Gastrocnemius medialis (tissue), 4 donors: ENCODE measurements around the gene PHC2.

Source experiments
- POLR2A ChIP-seq, 2 donors: fragments of 450-650 bp; IDR thresholded peaks; one replicate each; pipeline ENCODE4 v1.6.1; 2017; ENCODE audit warnings: antibody characterized with exemption in 2 of 2, mild to moderate bottlenecking in 2 of 2, moderate library complexity in 2 of 2
- TF ChIP-seq, protein P1 (sequence below), 5 experiments: fragments of 450-650 bp in 3 of 5; fragments of 200-600 bp in 2 of 5; sonication (generic) in 2 of 5; IDR thresholded peaks in 4 of 5; conservative IDR thresholded peaks in 1 of 5; 1 replicate in 4 of 5; 2 replicates in 1 of 5; pipeline ENCODE4 v1.5.1; 2016 to 2019; ENCODE audit warnings: antibody characterized with exemption in 5 of 5, mild to moderate bottlenecking in 3 of 5, moderate library complexity in 3 of 5

DNA sequence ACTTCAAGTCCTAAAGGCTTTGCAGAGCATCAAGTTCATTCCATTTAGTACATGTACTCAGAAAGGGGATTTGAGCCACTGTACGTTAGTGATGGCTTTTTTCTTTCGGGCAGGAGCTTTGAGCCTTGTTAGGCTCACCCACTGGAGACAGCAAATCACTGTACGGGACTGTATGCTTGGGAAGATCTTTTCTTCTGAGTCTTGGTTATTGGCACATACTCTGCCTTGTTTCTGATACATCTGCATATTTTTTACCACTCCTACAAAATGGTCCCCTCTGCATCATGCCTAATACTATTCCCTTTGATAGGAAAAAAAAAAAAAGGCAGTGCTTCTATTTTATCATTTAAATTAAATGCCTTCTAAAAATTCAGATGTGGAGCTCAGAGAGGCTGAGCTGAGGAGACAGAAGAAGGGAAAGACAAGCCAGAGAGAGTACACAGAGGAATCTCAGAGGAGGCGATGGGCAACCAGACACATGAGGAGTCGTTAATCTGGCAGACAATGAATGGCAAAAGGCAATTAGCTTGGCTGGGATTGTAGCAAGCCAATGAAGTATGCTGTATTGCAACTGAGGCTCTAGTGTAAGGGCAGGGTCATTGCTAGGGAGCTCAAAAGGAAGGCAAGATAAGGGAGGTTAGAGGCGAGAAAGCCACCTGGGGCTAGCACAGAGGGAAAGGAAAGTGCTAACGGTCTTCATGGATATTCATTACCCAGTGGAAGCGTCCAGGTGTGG is 39.4 kb downstream of the PHC2 start:
- TF ChIP-seq, protein P1, sequence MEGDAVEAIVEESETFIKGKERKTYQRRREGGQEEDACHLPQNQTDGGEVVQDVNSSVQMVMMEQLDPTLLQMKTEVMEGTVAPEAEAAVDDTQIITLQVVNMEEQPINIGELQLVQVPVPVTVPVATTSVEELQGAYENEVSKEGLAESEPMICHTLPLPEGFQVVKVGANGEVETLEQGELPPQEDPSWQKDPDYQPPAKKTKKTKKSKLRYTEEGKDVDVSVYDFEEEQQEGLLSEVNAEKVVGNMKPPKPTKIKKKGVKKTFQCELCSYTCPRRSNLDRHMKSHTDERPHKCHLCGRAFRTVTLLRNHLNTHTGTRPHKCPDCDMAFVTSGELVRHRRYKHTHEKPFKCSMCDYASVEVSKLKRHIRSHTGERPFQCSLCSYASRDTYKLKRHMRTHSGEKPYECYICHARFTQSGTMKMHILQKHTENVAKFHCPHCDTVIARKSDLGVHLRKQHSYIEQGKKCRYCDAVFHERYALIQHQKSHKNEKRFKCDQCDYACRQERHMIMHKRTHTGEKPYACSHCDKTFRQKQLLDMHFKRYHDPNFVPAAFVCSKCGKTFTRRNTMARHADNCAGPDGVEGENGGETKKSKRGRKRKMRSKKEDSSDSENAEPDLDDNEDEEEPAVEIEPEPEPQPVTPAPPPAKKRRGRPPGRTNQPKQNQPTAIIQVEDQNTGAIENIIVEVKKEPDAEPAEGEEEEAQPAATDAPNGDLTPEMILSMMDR (IDR thresholded peaks at IDR 0.05 in 4 of 5, conservative IDR thresholded peaks at IDR 0.05 in 1 of 5) = no peak
- TF ChIP-seq POLR2A (IDR thresholded peaks at IDR 0.05) = no peak
